Neural cell (in vitro differentiated cells): Measurements from ENCODE around the gene TMEM272.

ENCODE experiments used
- EP300 ChIP-seq: fragments of 450-650 bp; conservative IDR thresholded peaks from 2 replicates; pipeline ENCODE4 v1.6.1; 2014; ENCODE audit warnings: antibody characterized with exemption, mild to moderate bottlenecking, moderate library complexity; ENCODE audit not compliant: poor library complexity, severe bottlenecking
- EZH2 ChIP-seq: fragments of 200-600, 300-800 bp; shearing (Covaris generic), sonication (generic); IDR thresholded peaks from 2 replicates; pipeline ENCODE4 v1.6.1; 2014; ENCODE audit warnings: antibody characterized with exemption, low read length, borderline replicate concordance, mild to moderate bottlenecking; ENCODE audit not compliant: insufficient read depth, poor library complexity, severe bottlenecking
- POLR2AphosphoS5 ChIP-seq: IDR thresholded peaks from 2 replicates; pipeline ENCODE4 v1.6.1; 2012
- RAD21 ChIP-seq: fragments of 450-650 bp; conservative IDR thresholded peaks from 2 replicates; pipeline ENCODE4 v1.6.1; 2014; ENCODE audit warnings: antibody characterized with exemption, mild to moderate bottlenecking, moderate library complexity
- TF ChIP-seq, protein P1 (sequence below): fragments of 450-650 bp; IDR thresholded peaks from 2 replicates; pipeline ENCODE4 v1.5.1; 2014; ENCODE audit warnings: antibody characterized with exemption, mild to moderate bottlenecking, moderate library complexity; ENCODE audit not compliant: poor library complexity, severe bottlenecking

- TF ChIP-seq POLR2AphosphoS5 (no peak), RAD21 (no peak), EZH2 (no peak), EP300 (no peak)
- TF ChIP-seq, protein P1, sequence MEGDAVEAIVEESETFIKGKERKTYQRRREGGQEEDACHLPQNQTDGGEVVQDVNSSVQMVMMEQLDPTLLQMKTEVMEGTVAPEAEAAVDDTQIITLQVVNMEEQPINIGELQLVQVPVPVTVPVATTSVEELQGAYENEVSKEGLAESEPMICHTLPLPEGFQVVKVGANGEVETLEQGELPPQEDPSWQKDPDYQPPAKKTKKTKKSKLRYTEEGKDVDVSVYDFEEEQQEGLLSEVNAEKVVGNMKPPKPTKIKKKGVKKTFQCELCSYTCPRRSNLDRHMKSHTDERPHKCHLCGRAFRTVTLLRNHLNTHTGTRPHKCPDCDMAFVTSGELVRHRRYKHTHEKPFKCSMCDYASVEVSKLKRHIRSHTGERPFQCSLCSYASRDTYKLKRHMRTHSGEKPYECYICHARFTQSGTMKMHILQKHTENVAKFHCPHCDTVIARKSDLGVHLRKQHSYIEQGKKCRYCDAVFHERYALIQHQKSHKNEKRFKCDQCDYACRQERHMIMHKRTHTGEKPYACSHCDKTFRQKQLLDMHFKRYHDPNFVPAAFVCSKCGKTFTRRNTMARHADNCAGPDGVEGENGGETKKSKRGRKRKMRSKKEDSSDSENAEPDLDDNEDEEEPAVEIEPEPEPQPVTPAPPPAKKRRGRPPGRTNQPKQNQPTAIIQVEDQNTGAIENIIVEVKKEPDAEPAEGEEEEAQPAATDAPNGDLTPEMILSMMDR: no peak
Observed at GRCh38 chr13:51825165-51825592, 19.8 kb downstream of the TMEM272 start.
